ENCODE measurements around the gene MRPS9.

DNA sequence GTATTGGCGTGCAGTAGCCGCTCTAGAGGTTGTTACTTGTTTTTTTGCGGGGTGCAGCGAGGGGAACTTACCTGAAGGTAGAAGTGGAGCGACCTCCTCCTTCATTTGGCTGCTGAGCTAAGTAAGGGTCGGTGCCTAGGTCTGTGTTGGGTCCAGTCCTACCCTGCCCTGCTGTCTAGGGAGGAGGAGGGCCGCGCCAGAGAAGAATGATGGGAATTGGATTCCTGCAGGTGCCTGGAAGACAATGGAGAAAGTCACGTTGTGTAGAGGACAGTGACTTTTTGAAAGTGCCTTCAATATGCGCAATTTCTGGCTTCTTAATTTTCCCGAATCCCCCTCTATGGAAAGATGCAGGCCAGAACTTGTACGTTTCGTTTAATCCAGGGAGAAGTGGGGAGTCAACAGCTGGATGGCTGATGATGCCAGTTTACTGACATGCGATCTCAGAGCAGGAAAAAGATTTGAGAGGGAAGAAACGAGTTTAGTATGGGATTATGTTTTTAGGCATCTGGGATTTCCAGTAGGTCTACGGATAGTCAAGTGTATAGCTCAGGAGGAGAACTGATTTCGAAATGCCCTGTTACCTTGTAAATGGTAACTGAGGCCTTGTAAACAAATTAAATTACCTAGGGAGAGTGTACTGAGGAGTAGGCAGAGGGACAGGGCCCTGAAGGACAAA, 653 bp downstream of the MRPS9 start:
- TF ChIP-seq TAF1 (IDR thresholded peaks at IDR 0.05; ENCODE audit: low read depth, low read length) (no peak), POLR2A (IDR thresholded peaks at IDR 0.05; ENCODE audit: low read depth, low read length) (no peak)

Data from GM12891 (cell line).